A673 (cell line): ENCODE results near the gene CMIP. TPM values are rescaled to one million over a fixed set of nuclear protein-coding genes. Genes with fewer than 3 reads are reported as not detected.

Experiments used
- BruUV-seq: library from RNA; stranded (reverse); fragments of 400-500 nt; replicated peaks from 2 replicates; lab custom pipeline; 2021; lab: Mats Ljungman, UMichigan
- CTCF ChIA-PET: fragments of 300-600 bp; sonication (Branson Sonifier 250); formaldehyde crosslinking; loops from one replicate; lab custom pipeline; 2022; ENCODE audit warnings: antibody characterized with exemption; lab: Charles Lee
- POLR2A ChIA-PET: fragments of 300-600 bp; sonication (Branson Sonifier 250); formaldehyde crosslinking; loops from one replicate; lab custom pipeline; 2022; ENCODE audit warnings: antibody characterized with exemption; ENCODE audit not compliant: low non-redundant PET; lab: Charles Lee
- DNase-seq: peaks from one replicate; pipeline ENCODE4 v3.0.0-alpha.2; 2015; ENCODE audit warnings: low spot score
- H3K27ac ChIP-seq: fragments of 200-600 bp; sonication (generic); 2 replicates; pipeline ENCODE4 v1.5.1; 2016; ENCODE audit warnings: mixed run types, low read depth, mild to moderate bottlenecking, mixed read lengths, antibody characterized with exemption, low read length; ENCODE audit not compliant: poor library complexity, severe bottlenecking
- H3K27me3 ChIP-seq: fragments of 200-600 bp; sonication (generic); replicated peaks from 2 replicates; pipeline ENCODE4 v1.6.1; 2017; ENCODE audit warnings: mixed run types, low read depth, mild to moderate bottlenecking, mixed read lengths, antibody characterized with exemption, low read length; ENCODE audit not compliant: insufficient read depth, poor library complexity
- H3K36me3 ChIP-seq: fragments of 200-600 bp; sonication (generic); 2 replicates; pipeline ENCODE4 v1.6.1; 2016; ENCODE audit warnings: mixed run types, mild to moderate bottlenecking, mixed read lengths, antibody characterized with exemption, low read length; ENCODE audit not compliant: insufficient read depth, poor library complexity, severe bottlenecking
- H3K4me1 ChIP-seq: fragments of 200-600 bp; sonication (generic); 2 replicates; pipeline ENCODE4 v1.6.1; 2017; ENCODE audit warnings: mixed run types, mild to moderate bottlenecking, mixed read lengths, antibody characterized with exemption, low read length; ENCODE audit not compliant: insufficient read depth, poor library complexity, severe bottlenecking
- H3K4me3 ChIP-seq: fragments of 200-600 bp; sonication (generic); 2 replicates; pipeline ENCODE4 v1.5.1; 2016; ENCODE audit warnings: low read depth, mixed run types, mild to moderate bottlenecking, mixed read lengths, low read length; ENCODE audit not compliant: poor library complexity, severe bottlenecking
- H3K9me3 ChIP-seq: fragments of 200-600 bp; sonication (generic); 2 replicates; pipeline ENCODE4 v1.6.1; 2016; ENCODE audit warnings: mixed run types, low read depth, mild to moderate bottlenecking, mixed read lengths, antibody characterized with exemption, low read length; ENCODE audit not compliant: poor library complexity, severe bottlenecking
- EZH2 ChIP-seq: fragments of 200-600 bp; sonication (generic); IDR thresholded peaks from 2 replicates; pipeline ENCODE4 v1.6.1; 2017; ENCODE audit warnings: borderline replicate concordance, low read depth, mild to moderate bottlenecking, mixed read lengths, antibody characterized with exemption, low read length; ENCODE audit not compliant: poor library complexity, severe bottlenecking
- intact Hi-C: fragments of 100-400 bp; cut with micrococcal nuclease; formaldehyde crosslinking; loops from one replicate; pipeline ENCODE4 v1.10.0; 2022; ENCODE audit not compliant: unreplicated experiment
- total RNA-seq: library from RNA; stranded (reverse); gene quantifications from 2 replicates; pipeline ENCODE4 v1.2.3, GENCODE V29; 2021
- TF ChIP-seq, protein P1 (sequence below): fragments of 300-800, 200-600 bp; sonication (generic); conservative IDR thresholded peaks from 2 replicates; pipeline ENCODE4 v1.5.1; 2017; ENCODE audit warnings: low read depth, mild to moderate bottlenecking, antibody characterized with exemption, low read length, moderate library complexity, mixed read lengths

CMIP gene
- total RNA-seq, 1 experiment from 2014 or later: 25.5 TPM

- intact Hi-C loops: no loop called here
- TF ChIP-seq EZH2: no peak
- TF ChIP-seq, protein P1, sequence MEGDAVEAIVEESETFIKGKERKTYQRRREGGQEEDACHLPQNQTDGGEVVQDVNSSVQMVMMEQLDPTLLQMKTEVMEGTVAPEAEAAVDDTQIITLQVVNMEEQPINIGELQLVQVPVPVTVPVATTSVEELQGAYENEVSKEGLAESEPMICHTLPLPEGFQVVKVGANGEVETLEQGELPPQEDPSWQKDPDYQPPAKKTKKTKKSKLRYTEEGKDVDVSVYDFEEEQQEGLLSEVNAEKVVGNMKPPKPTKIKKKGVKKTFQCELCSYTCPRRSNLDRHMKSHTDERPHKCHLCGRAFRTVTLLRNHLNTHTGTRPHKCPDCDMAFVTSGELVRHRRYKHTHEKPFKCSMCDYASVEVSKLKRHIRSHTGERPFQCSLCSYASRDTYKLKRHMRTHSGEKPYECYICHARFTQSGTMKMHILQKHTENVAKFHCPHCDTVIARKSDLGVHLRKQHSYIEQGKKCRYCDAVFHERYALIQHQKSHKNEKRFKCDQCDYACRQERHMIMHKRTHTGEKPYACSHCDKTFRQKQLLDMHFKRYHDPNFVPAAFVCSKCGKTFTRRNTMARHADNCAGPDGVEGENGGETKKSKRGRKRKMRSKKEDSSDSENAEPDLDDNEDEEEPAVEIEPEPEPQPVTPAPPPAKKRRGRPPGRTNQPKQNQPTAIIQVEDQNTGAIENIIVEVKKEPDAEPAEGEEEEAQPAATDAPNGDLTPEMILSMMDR: no peak
- POLR2A ChIA-PET: no interaction called here
- Histone ChIP-seq H3K4me1 (peaks cover 7% of the 10 kb centered on the region), H3K36me3 (no peaks in the 10 kb centered on the region), H3K27me3 (no peaks in the 10 kb centered on the region), H3K9me3 (no peaks in the 10 kb centered on the region), H3K4me3 (no peak overlapping the region), H3K27ac (no peak overlapping the region)
- BruUV-seq: no TSS peak
- CTCF ChIA-PET: no interaction called here
- DNase-seq: no peak
Observed at GRCh38 chr16:81451753-81452680, 7.4 kb downstream of the CMIP start.

DNA sequence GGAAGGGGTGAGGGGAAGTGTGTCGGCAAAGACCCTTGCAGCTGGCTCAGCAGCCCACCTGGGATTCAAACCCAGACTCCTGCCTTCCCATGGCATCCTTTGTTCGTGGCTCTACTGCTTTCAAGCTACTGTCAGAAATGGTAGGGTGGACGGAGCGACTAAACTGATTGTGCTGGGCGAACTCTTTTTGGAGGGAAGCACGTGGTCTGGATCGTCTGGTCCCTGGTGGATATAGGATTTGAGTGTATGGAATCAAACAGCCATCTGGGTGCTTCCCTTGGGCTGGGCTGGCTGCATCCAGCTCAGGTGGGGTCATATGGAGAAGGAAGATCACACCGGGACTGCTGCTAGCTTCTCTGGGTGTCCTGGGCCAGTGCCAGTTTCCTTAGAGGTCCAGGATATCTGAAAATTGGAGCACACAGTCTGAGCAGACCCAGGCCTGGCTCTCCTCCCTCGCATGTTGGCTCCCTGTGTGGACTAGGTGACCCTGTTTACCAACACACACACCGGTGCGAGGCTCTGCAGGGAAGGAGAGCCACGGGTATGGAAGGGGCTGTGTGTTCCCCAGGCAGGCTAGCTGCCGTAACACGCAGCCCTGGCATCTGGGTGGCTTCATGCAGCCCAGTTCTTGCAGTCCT lies 8.6 kb downstream of the CMIP start:
- no peak overlapping the region for H3K27ac ChIP-seq
- CTCF ChIA-PET: no interaction called here
- no peaks in the 10 kb centered on the region for H3K36me3 ChIP-seq
- peaks cover 7% of the 10 kb centered on the region for H3K4me1 ChIP-seq
- no peaks in the 10 kb centered on the region for H3K27me3 ChIP-seq
- TF ChIP-seq EZH2: no peak
- TF ChIP-seq, protein P1: no peak
- no peaks in the 10 kb centered on the region for H3K9me3 ChIP-seq
- POLR2A ChIA-PET: no interaction called here
- intact Hi-C loops: no loop called here
- no TSS peak for BruUV-seq
- DNase-seq: no peak
- no peak overlapping the region for H3K4me3 ChIP-seq

GRCh38 chr16:81454044-81454443 lies 9.4 kb downstream of the CMIP start:
- H3K27me3 ChIP-seq: no peaks in the 10 kb centered on the region
- no peak for TF ChIP-seq EZH2
- TF ChIP-seq, protein P1: no peak
- intact Hi-C loops: no loop called here
- no TSS peak for BruUV-seq
- DNase-seq: no peak
- peaks cover 7% of the 10 kb centered on the region for H3K4me1 ChIP-seq
- CTCF ChIA-PET: no interaction called here
- no peaks in the 10 kb centered on the region for H3K9me3 ChIP-seq
- no peaks in the 10 kb centered on the region for H3K36me3 ChIP-seq
- POLR2A ChIA-PET: interaction anchor here (0.6 kb wide), 1 partner anchor 29 kb away, joined by 15 read pairs; no protein-coding TSS in a partner anchor
- H3K27ac ChIP-seq: no peak overlapping the region
- H3K4me3 ChIP-seq: no peak overlapping the region
